ENCODE results near the gene PHF10. TPM values are rescaled to one million over a fixed set of nuclear protein-coding genes. Genes with fewer than 3 reads are reported as not detected.

Gene PHF10
- total RNA-seq, 1 donor from 2014 or later: 16.6 TPM

- no peaks in the 10 kb centered on the region for H3K4me1 ChIP-seq
- no peaks in the 10 kb centered on the region for H3K9me3 ChIP-seq
- H3K36me3 ChIP-seq: peaks cover 12 to 50% of the 10 kb centered on the region in 2 donors
- no peak overlapping the region for H3K27ac ChIP-seq
- H3K27me3 ChIP-seq: no peaks in the 10 kb centered on the region
- intact Hi-C loops (cut with DNase I): no loop called here
- no peak for TF ChIP-seq CTCF (IDR thresholded peaks at IDR 0.05)
- H3K4me3 ChIP-seq: no peak overlapping the region
- DNase-seq (ENCODE audit: low spot score in 2 of 2): no peak
Measured at GRCh38 chr6:169664227-169664626, 60.1 kb downstream of the PHF10 start.

GRCh38 chr6:169663468-169663867, 60.8 kb downstream of the PHF10 start:
- Histone ChIP-seq H3K27ac (no peak overlapping the region), H3K4me3 (no peak overlapping the region), H3K27me3 (no peaks in the 10 kb centered on the region), H3K36me3 (peaks cover 12 to 51% of the 10 kb centered on the region in 2 donors), H3K4me1 (no peaks in the 10 kb centered on the region), H3K9me3 (no peaks in the 10 kb centered on the region)
- intact Hi-C loops (cut with DNase I): no loop called here
- no peak for TF ChIP-seq CTCF (IDR thresholded peaks at IDR 0.05)
- no peak for DNase-seq (ENCODE audit: low spot score in 2 of 2)

- intact Hi-C loops (cut with DNase I): no loop called here
- H3K4me3 ChIP-seq: no peak overlapping the region
- H3K9me3 ChIP-seq: no peaks in the 10 kb centered on the region
- H3K4me1 ChIP-seq: no peaks in the 10 kb centered on the region
- TF ChIP-seq CTCF (IDR thresholded peaks at IDR 0.05): no peak
- peaks cover 8 to 57% of the 10 kb centered on the region in 2 donors for H3K36me3 ChIP-seq
- DNase-seq (ENCODE audit: low spot score in 2 of 2): no peak
- no peak overlapping the region for H3K27ac ChIP-seq
- H3K27me3 ChIP-seq: no peaks in the 10 kb centered on the region
Measured at GRCh38 chr6:169661391-169661756, 62.9 kb downstream of the PHF10 start.

GRCh38 chr6:169660751-169661390, 63.4 kb downstream of the PHF10 start:
- intact Hi-C loops (cut with DNase I): no loop called here
- TF ChIP-seq CTCF (IDR thresholded peaks at IDR 0.05): no peak
- Histone ChIP-seq H3K4me3 (no peak overlapping the region), H3K9me3 (no peaks in the 10 kb centered on the region), H3K4me1 (no peaks in the 10 kb centered on the region), H3K27ac (no peak overlapping the region), H3K27me3 (no peaks in the 10 kb centered on the region), H3K36me3 (peaks cover 8 to 57% of the 10 kb centered on the region in 2 donors)
- no peak for DNase-seq (ENCODE audit: low spot score in 2 of 2)

- no peak overlapping the region for H3K27ac ChIP-seq
- no peaks in the 10 kb centered on the region for H3K4me1 ChIP-seq
- peaks cover 6 to 54% of the 10 kb centered on the region in 2 donors for H3K36me3 ChIP-seq
- no peak for TF ChIP-seq CTCF (IDR thresholded peaks at IDR 0.05)
- H3K4me3 ChIP-seq: no peak overlapping the region
- H3K27me3 ChIP-seq: no peaks in the 10 kb centered on the region
- intact Hi-C loops (cut with DNase I): loop anchor here (10.0 kb wide), 1 partner anchor 1295 kb away; no protein-coding TSS in a partner anchor
- DNase-seq (ENCODE audit: low spot score in 2 of 2): no peak
- no peaks in the 10 kb centered on the region for H3K9me3 ChIP-seq
Measured at GRCh38 chr6:169659820-169660610, 64.3 kb downstream of the PHF10 start.

Data from ascending aorta (tissue), 2 donors.